GM19395 (cell line): ENCODE results near the gene INHBA.

Experiments used
- ATAC-seq: cut with Tn5 transposase; IDR thresholded peaks from one replicate; pipeline ENCODE4 v1.9.1; 2021; ENCODE audit warnings: mild to moderate bottlenecking, moderate library complexity; ENCODE audit not compliant: unreplicated experiment

Gene INHBA

DNA sequence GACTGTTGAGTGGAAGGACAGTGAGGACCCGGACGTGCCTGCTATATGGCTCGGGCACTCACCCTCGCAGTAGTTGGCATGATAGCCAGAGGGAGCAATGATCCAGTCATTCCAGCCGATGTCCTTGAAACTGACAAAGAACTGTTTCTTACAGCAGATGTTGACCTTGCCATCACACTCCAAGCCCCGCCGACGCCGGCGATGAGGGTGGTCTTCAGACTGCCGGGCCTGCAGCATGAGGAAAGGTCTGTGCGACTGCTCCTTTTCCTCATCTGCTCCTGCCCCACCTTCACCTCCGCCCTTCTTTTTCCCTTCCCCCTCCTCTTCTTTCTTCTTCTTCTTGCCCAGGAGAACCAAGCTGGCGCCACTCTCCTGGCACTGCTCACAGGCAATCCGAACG is 13.1 kb downstream of the INHBA start:
- ATAC-seq, result no peak

DNA sequence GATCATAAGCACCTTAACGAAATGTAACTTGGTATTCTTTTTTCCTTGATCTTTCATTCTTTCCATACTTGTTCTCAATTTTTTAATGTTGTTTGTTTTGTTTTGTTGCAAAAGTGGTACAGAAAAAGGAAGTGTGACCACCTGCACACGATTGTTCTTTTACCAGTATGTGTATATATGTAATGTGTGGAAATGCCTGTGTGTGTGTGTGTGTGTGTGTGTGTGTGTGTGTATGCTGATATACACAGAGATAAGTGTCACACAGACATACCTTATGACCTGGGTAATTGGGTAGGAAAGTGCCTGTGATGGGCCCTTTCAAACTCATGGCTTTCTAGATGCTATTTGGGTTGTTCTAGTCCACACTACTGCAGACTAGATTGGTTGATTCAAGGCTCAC is 14.0 kb downstream of the INHBA start:
- ATAC-seq, result no peak

DNA sequence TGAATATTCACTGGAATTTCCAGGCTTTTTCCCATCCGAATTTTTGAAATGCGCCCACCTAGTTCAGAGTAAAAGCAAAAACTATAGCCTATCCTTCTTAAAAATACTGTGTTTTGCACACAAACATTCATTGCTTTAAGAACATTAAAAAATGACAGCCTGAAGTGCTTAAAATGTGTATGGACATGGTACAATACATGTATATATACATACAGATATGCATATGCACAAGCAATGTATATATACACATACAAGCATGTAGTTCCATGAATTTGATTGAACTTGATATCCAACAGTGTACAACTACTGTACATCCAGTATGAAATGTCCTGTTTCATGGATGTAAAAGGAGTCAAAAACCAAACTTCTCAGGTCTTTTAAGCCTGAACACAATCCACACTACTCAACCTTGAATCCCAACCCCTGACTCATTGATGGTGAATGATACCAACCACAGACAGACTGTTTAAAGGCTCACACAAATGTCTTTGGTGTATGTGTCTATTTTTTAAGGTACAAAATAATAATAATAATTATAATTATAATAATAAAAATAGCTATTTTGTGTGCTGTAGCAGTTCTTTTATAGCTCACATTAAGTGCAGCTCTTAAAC is 14.8 kb downstream of the INHBA start:
- no peak for ATAC-seq

DNA sequence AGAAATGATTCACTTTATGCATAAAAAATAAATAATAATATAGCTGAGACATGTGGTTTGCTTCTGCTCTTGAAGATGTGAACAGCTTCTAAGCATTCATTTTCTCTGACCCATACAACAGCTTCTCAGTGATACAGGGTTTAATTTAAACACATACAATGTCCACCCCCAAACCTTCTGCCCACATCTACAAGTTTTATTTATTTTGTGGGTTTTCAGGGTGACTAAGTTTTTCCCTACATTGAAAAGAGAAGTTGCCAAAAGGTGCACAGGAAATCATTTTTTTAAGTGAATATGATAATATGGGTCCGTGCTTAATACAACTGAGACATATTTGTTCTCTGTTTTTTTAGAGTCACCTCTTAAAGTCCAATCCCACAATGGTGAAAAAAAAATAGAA is 17.2 kb downstream of the INHBA start:
- no peak for ATAC-seq

DNA sequence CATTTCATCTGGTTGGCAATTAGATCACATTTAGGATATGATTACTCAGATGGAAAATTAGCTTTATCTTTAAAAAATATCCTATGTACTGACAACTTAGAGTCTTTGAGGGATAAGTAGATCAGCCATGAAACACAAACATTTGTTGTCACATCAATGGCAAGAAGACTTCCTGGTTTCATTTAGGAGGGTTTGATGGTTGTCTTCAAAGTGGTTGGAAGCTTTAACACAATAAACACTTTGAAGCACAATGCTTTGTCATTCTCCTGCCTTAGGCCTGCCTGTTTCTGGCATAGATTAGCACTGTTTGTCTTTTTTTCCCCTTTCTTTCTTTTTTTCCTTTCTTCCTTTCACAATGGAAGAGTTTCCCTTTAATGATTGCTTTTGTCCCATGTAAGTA is 20.5 kb downstream of the INHBA start:
- ATAC-seq, result no peak

DNA sequence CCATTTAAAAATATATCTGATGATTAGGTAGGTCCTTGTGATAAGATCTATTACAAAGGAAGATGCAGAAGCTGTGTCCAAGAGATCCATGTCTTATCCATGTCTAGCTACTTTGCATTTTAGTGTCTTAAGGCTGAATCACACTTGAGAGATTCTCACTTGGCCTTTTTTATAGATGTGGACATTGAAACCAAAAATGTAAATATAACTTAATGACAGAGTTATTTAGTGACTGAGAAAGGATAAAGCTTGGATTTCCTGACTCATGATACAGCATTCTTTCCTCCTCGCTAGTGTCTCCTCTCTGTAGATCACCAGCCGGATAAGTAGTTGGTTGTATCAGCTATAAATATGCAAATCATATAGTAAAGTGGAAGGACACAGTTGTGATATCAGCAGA is 23.3 kb downstream of the INHBA start:
- ATAC-seq, result no peak

DNA sequence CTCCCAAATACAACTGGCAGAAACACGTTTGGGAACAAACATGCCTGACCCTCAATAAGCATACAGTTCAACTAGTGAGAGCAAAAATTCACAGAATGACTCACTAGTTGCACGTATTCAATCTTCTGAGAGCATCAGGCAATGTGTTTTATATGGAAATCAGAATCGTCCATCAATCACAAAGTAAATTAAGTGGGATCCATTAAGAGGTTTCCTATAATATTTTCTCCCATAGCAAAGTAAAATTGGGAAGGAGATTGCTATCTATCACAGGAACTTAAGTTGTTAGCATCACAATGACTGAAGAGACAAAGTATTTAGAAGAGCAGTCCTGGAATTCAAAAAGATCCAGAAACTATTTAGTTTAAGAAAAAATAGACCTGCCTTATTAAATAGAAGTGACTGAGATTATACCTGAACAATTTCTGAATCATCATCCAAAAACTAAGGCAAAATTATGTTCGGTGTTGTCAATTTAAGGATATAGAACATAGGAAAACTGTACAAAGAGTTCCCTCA is 28.3 kb downstream of the INHBA start:
- ATAC-seq, result no peak

DNA sequence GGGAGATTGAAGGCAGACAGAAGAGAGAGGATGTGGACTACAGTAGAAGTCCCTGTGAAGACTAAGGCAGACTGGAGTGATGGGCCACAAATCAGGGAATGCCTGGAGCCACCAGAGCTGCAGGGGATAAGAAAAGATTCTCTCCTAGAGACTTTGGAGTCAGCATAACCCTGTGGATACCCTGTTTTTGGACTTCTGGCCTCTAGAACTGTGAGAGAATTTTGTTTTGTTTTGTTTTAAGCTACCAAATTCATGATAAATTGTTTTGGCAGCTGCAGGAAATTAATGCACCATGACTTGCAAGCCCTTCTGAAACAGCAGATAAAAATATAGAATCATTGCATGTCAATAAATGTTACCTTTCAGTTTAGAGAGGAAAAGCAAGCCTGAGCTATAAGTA is 41.3 kb downstream of the INHBA start:
- ATAC-seq, result no peak

DNA sequence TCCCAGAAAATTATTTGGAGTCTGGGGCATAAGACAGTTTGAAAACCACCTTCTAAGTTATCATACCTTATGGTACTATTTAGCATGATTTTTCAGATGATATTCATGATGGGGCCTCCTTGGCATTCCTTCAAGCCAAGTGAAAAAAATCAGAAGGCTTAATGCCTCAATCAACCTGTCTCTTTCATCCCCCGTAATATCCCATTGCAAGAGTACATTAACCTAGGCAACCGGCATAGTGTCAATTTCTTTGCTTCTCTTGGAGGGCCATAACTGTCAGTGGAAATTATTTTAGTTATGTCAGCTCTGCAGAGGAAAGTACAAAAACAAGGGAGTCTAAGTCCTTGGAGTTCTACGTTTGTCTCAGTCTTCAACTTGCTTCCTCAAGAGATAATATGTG is 43.4 kb downstream of the INHBA start:
- ATAC-seq, result no peak

DNA sequence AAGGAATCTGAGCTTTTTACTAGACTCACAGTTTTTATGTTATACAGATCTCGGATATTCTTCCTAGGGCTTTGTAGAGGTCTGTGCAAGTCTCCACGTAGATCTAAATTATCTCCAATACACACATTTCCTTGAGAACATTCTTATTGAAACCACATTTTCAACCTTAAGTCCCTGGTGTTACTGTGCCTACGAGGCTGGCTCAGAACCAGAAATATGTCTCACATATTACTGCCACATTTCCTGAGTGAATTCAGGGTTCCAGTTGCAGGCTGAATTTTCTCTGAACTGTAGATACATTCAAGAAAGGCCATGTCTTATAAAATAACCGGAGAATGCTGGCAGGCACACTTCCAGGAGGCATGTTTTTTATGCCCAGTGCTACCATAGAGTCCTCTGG is 46.5 kb downstream of the INHBA start:
- no peak for ATAC-seq

DNA sequence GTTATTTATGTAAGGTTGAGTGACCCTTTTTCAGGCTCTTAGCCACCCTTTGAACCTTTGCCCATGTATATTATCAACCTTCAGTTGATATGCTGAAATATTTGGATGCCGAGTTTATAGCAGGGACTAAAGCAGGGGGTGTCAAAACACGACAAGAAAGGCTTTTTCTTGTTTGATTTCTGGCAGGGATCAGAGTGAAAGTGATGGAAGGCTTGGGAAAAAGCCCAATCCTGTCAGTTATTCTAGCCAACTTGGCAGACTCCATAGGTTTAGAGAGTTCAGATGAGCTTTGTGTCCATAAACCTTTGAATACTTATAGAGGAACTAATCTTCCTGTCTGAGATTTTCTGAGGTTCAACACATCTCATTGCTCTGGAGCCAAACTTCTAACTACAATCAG is 47.5 kb downstream of the INHBA start:
- no peak for ATAC-seq

DNA sequence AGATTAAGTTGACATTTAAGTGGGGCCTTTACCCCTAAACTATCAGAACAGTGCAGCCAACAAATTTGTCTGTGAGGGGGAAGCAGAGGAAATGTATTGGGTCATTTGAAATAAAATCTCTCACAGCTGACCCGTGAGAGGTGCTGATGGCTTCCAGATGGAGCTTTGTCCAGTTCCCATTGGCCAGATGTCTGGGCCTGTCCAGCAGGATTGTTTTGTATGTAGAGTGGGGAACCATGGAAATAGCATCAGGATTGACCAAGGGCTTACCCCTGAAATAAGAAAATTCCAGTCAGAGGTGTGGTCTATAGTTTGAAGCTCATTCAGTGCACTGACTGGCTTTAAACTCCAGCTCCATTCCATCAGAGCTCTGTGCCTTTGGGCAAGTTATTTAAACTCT is 50.6 kb downstream of the INHBA start:
- no peak for ATAC-seq

DNA sequence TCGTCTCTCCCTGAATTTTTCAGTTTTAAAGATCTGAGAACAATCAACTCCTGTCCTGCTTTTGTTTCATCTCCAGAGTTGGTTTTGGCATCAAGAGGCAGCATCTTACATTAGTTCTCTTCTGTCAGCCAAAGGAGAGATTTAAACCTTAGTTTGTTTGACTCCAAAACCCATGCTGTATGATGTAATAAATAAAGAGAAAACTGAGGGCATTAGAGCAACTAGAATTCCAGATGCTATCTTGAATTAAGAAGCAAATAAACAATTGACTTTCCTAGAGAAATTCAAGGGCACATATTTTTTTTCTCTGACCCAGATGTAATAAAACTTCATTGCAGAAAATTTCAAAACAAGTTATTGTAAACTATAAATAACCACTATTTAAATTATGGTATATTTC is 54.4 kb downstream of the INHBA start:
- ATAC-seq, result no peak

DNA sequence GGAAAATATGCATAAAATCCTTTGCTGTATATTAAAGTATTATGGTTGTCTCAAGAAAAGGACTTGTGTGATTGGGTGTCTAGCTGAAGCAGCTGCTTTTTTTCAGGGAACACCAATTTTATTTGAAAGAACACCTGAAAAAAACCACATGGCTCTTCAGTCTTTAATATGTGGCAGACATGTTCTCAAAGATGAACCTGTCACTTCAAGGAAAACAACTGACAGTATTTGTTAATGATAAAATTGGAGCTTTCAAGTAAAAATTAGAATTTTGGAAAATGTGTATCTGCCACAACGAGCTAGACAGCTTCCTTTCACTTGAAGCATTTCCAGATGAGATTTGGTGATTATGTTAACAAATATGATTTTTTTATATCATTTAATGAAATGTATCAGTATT is 59.3 kb downstream of the INHBA start:
- ATAC-seq, result no peak

DNA sequence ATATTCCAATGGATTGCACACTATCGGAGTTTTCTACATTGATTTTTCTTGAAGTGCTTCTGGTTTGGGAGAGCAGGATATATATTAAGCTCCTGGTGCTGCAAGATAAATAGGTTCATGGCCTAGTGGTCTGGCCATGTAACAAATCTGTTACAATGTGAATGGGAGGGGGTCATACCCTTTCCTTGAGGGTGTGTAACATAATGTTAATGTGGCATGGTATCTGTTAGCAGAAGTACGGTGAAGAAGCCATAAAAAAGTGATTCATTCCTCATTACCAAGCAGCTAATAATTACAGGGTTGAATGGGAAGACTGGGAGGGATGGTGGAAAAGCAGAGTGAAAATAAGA is 61.2 kb downstream of the INHBA start:
- ATAC-seq, result no peak

DNA sequence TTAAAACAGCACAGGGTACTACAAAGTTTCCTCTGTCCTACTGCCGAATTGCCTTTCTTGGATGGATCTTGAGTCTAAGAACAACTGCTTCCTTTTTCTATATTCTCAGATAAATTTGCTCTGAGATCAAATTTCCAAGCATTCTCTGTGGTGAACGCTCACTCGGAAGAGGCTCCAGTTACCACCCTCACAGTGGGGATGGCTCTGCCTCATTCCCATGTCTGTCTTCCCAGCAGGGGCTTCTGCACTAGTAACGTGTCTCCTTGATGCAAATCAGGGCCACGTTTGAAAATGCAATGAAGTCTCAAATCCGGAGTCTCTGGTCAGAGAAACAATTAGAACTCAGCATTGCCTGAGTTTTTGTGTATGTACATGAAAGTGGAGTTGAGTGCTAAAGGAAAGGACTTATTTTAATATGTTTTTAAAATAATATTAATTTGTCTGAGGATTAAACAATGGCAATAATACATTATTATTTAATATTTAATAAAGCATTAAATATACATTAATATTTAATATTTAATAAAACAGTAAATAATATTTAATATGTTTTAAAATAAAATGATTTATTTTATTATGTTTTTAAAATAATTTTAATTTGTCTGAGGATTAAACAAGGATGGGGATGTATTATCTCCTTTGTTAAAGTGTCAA is 61.8 kb downstream of the INHBA start:
- ATAC-seq, result no peak

DNA sequence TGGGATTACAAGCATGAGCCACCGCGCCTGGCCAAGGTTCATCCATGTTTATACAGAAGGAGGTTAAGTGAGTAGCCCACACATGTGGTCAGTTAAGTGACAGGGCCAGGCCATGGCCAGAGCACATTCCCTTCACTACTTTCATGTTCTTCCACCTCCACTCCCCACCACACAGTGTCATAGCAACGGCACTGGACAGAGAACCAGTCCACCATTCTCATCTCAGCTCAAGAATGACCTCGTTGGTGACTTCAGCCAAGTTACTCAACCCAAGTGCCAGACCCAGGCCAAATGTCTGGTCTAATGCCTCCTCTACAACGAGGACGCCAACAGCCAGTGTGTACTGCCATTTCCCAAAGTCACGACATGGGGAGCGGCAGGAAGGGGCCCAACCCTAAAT is 62.4 kb downstream of the INHBA start:
- ATAC-seq, result no peak

DNA sequence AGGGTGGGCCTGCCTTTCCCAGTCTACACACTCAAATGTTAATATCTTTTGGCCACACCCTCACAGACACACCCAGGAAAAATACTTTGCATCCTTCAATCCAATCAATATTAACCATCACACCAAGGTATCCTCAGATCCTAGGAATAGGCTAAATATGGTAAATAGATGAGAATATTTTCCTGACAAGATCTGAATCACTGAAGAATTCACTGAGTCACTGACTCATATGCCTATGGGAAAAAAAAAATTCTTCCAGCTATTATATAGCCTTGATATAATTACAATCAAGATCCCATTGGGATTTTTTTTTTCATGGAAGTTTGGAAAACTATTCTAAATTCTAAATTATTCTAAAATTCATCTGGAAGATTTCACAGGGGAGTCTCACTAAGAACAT is 65.8 kb downstream of the INHBA start:
- no peak for ATAC-seq
